ENCODE data around the gene PIGL.
"Not testable (repeated sequence)": the region's sequence is repeated elsewhere in the genome, so short reads cannot be mapped to it uniquely, and the experiment has no call there.

Gene PIGL

GRCh38 chr17:16216341-16217001, 539 bp upstream of the PIGL start:
- not testable (repeated sequence) for DNase-seq (ENCODE audit: low read depth)

GRCh38 chr17:16222406-16222805, 5.4 kb downstream of the PIGL start:
- DNase-seq (ENCODE audit: low read depth), result no peak

- DNase-seq (ENCODE audit: low read depth), result not testable (repeated sequence)
Measured at GRCh38 chr17:16229912-16230561, 13.0 kb downstream of the PIGL start.

GRCh38 chr17:16232391-16232790, 15.4 kb downstream of the PIGL start:
- DNase-seq (ENCODE audit: low read depth), result no peak

GRCh38 chr17:16239931-16240330, 22.9 kb downstream of the PIGL start:
- no peak for DNase-seq (ENCODE audit: low read depth)

GRCh38 chr17:16241906-16242399, 24.9 kb downstream of the PIGL start:
- no peak for DNase-seq (ENCODE audit: low read depth)

- DNase-seq (ENCODE audit: low read depth), result no peak
Measured at GRCh38 chr17:16243385-16243784, 26.4 kb downstream of the PIGL start.

GRCh38 chr17:16243801-16244567, 27.0 kb downstream of the PIGL start:
- no peak for DNase-seq (ENCODE audit: low read depth)

- DNase-seq (ENCODE audit: low read depth), result no peak
Measured at GRCh38 chr17:16247586-16247984, 30.6 kb downstream of the PIGL start.

- DNase-seq (ENCODE audit: low read depth), result no peak
Measured at GRCh38 chr17:16250635-16251034, 33.6 kb downstream of the PIGL start.

GRCh38 chr17:16251043-16251442, 34.0 kb downstream of the PIGL start:
- DNase-seq (ENCODE audit: low read depth), result no peak

- DNase-seq (ENCODE audit: low read depth), result no peak
Measured at GRCh38 chr17:16251556-16251955, 34.5 kb downstream of the PIGL start.

GRCh38 chr17:16254773-16255400, 37.9 kb downstream of the PIGL start:
- DNase-seq (ENCODE audit: low read depth), result no peak

- DNase-seq (ENCODE audit: low read depth), result no peak
Measured at GRCh38 chr17:16255481-16255921, 38.5 kb downstream of the PIGL start.

- DNase-seq (ENCODE audit: low read depth), result no peak
Measured at GRCh38 chr17:16258901-16259300, 41.9 kb downstream of the PIGL start.

- no peak for DNase-seq (ENCODE audit: low read depth)
Measured at GRCh38 chr17:16259926-16260325, 42.9 kb downstream of the PIGL start.

- DNase-seq (ENCODE audit: low read depth), result no peak
Measured at GRCh38 chr17:16261049-16261448, 44.0 kb downstream of the PIGL start.

GRCh38 chr17:16262201-16262600, 45.2 kb downstream of the PIGL start:
- DNase-seq (ENCODE audit: low read depth), result no peak

- DNase-seq (ENCODE audit: low read depth), result no peak
Measured at GRCh38 chr17:16267174-16267573, 50.2 kb downstream of the PIGL start.

- DNase-seq (ENCODE audit: low read depth), result no peak
Measured at GRCh38 chr17:16269658-16270057, 52.6 kb downstream of the PIGL start.

- no peak for DNase-seq (ENCODE audit: low read depth)
Measured at GRCh38 chr17:16272111-16272840, 55.3 kb downstream of the PIGL start.

- DNase-seq (ENCODE audit: low read depth), result no peak
Measured at GRCh38 chr17:16273499-16273898, 56.5 kb downstream of the PIGL start.

Data from stimulated activated CD8-positive, alpha-beta memory T cell treated with anti-CD3 and anti-CD28 coated beads, Interleukin-12 subunit alpha, Interleukin-12 subunit beta, amount 100 ng/mL, for 4 hours (primary cell).